Right lobe of liver (tissue), 6 donors: ENCODE results near the gene SLC39A11. TPM values are rescaled to one million over a fixed set of nuclear protein-coding genes. Genes with fewer than 3 reads are reported as not detected.

Experiments used
- ATAC-seq, 4 donors: fragments of 200-7000 bp; cut with Tn5 transposase; one replicate each; pipeline ENCODE4 v1.9.1; 2020; ENCODE audit warnings: mild to moderate bottlenecking in 4 of 4, moderate library complexity in 4 of 4
- DNase-seq, 3 donors: peaks; one replicate each; pipeline ENCODE4 v3.0.0-alpha.2; 2020
- H3K27ac ChIP-seq, 3 donors: fragments of 200-600 bp; one replicate each; pipeline ENCODE4 v1.8.0; 2022
- H3K27me3 ChIP-seq, 2 donors: fragments of 200-600 bp; one replicate each; pipeline ENCODE4 v1.8.0; 2022
- H3K36me3 ChIP-seq, 4 donors: fragments of 200-600 bp; sonication (generic) in 1 of 4; one replicate each; pipeline versions ENCODE4 v1.5.1 to v1.8.0; 2017 to 2022; ENCODE audit warnings: control low read depth in 1 of 4
- H3K4me1 ChIP-seq, 4 donors: fragments of 200-600 bp; sonication (generic) in 1 of 4; one replicate each; pipeline versions ENCODE4 v1.5.1 to v1.8.0; 2017 to 2022; ENCODE audit warnings: control low read depth in 1 of 4
- H3K4me3 ChIP-seq, 3 donors: fragments of 200-600 bp; one replicate each; pipeline ENCODE4 v1.8.0; 2022
- H3K9me3 ChIP-seq, 4 donors: fragments of 200-600 bp; sonication (generic) in 1 of 4; one replicate each; pipeline versions ENCODE4 v1.5.1 to v1.8.0; 2017 to 2022; ENCODE audit warnings: control low read depth in 1 of 4
- CTCF ChIP-seq, 4 donors: fragments of 200-600 bp in 3 of 4; fragments of 450-650 bp in 1 of 4; IDR thresholded peaks; one replicate each; pipeline versions ENCODE4 v1.5.1 to v1.8.0; 2016 to 2022; ENCODE audit warnings: antibody characterized with exemption in 4 of 4, mild to moderate bottlenecking in 2 of 4
- POLR2A ChIP-seq: fragments of 450-650 bp; IDR thresholded peaks from one replicate; pipeline ENCODE4 v1.6.1; 2017; ENCODE audit warnings: antibody characterized with exemption, mild to moderate bottlenecking
- WGBS: methylation state at CpG from one replicate; pipeline ENCODE4 v1.1.6; 2018; ENCODE audit warnings: low coverage, low lambda C conversion rate; ENCODE audit not compliant: insufficient coverage; ENCODE audit errors: missing lambda C conversion rate; 5-methylcytosine and 5-hydroxymethylcytosine counted together
- intact Hi-C, 2 donors: fragments of 100-400 bp; cut with DNase I; formaldehyde crosslinking; loops; one replicate each; pipeline versions ENCODE4 v1.11.2 to v1.14.1; 2022
- total RNA-seq, 6 experiments: library from RNA; depleted of rRNA in 2 of 6; stranded (reverse); fragments of >200 nt in 2 of 6; fragmentation: NEBNext Ultra II Directional in 3 of 6; extraction: Animal tissue kit (Norgen Biotek cat#: 25700) in 3 of 6; gene quantifications; one replicate each; pipeline versions ENCODE4 v1.1.0 to v1.2.4, GENCODE V29; 2016 to 2023
- donor health status: DM: no; HTN: yes; CAD: no.
- donor health status: DM: no; HTN: no; CAD: no.
- donor health status: DM: no; HTN: no; CAD: no.
- donor health status: DM: no; HTN: yes; CAD: no.
- donor health status: DM: no; HTN: yes; CAD: no.

SLC39A11 gene
- total RNA-seq, 6 experiments from 2014 or later, result 25.4 to 49.6 (median 39.3) TPM

DNA sequence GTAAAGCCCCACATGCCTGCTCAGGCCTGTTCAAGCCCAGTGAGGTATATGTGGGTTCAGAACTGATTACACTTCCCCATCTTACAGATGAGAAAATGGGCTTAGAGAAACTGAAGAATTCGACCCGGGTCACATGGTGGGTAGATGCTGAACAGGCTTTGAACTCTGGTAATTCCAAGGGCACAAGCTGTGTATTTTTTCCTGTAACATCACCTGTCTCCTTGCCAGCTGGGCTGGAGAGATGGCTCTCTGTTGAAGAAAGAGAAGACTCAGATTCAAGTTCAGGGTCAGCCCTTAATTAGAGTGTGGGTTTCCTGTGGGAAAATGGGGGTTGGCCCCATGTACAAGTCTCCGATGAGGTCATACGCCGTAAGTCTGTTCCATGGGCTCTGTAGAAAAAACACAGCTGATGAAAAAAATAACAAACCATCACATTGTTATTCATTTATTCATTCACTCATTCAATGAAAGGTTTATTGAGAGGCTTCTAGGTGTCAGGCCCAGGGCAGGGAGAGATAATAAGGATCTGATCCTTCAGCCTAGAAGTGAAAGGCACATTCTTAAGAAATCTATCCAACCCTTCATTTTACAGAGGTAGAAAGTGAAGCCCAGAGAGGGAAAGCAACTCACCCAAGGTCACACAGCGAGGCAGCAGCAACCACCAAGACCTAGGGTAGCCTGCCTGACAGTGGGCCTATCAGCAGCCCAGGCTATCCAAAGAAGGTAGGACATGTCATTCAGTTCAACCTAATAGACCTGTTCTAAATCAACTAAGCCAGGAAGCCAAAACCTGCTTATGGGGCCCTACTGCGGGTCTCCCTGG lies 488.9 kb downstream of the SLC39A11 start:
- ATAC-seq (no peak), DNase-seq (no peak)
- TF ChIP-seq CTCF (IDR thresholded peaks at IDR 0.05) (no peak), POLR2A (no peak)
- Histone ChIP-seq H3K36me3 (no peaks in the 10 kb centered on the region), H3K9me3 (no peaks in the 10 kb centered on the region), H3K4me1 (no peaks in the 10 kb centered on the region), H3K27me3 (peaks cover 0 to 7% of the 10 kb centered on the region in 2 donors), H3K27ac (no peak overlapping the region), H3K4me3 (no peak overlapping the region)
- intact Hi-C loops, result no loop called here
- 82% methylated on average over 5 of the region's 7 CpGs for WGBS

DNA sequence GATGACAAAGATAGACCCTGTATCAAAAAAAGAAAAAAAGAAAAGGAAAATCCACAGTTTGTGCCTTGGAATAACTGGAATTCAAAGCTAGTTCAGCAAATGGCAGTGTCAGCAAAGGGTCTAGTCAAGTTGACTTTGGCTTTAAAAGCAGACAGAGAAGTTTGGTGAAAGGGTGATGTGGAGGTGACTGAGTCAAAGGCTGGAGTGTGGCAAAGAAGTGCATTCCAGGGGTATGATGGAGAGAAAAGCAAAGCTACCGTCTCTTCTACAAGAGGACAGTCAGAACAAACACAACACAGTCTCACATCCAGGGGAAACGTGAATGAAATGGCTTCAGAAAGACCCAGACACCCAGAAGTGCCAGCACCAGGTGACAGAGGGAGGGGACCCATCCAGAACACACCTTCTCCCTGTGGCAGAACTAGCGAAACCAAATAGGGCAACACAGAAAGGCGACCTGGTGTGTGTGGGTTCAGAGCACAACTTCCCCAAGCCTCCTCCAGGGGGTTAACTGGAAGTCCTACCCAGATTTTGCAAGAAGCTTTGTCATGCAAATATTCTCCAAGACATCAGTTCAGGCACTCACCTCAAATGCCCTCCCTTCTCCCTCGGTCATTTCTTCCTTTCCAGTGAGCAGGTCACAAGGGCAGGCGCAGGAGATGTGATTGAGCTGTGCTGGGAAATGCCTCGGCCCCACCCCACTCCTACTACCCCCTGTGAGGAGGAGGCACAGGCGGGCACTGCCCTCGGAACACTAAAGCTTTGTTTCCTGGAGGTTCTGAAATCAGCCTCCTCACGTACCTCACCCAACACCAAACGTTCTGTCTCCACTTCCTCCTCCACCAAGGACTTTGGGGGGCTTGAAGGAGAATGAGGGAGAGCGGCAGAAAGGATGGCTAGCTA lies 489.7 kb downstream of the SLC39A11 start:
- no peaks in the 10 kb centered on the region for H3K9me3 ChIP-seq
- ATAC-seq, result no peak
- no peak overlapping the region for H3K4me3 ChIP-seq
- intact Hi-C loops, result no loop called here
- no peak overlapping the region for H3K27ac ChIP-seq
- peaks cover 0 to 7% of the 10 kb centered on the region in 2 donors for H3K27me3 ChIP-seq
- no peak for DNase-seq
- no peaks in the 10 kb centered on the region for H3K4me1 ChIP-seq
- TF ChIP-seq POLR2A (no peak), CTCF (IDR thresholded peaks at IDR 0.05) (no peak)
- H3K36me3 ChIP-seq, result no peaks in the 10 kb centered on the region
- WGBS, result 35% methylated on average over 11 of the region's 12 CpGs

- Histone ChIP-seq H3K27me3 (peaks cover 0 to 7% of the 10 kb centered on the region in 2 donors), H3K4me3 (no peak overlapping the region), H3K9me3 (no peaks in the 10 kb centered on the region), H3K27ac (no peak overlapping the region), H3K4me1 (no peaks in the 10 kb centered on the region), H3K36me3 (no peaks in the 10 kb centered on the region)
- no peak for ATAC-seq
- TF ChIP-seq CTCF (IDR thresholded peaks at IDR 0.05) (no peak), POLR2A (no peak)
- 34% methylated on average over 4 of the region's 4 CpGs for WGBS
- intact Hi-C loops, result no loop called here
- no peak for DNase-seq
These were observed 491.6 kb downstream of the SLC39A11 start for GRCh38 chr17:72600934-72601333.

GRCh38 chr17:72599891-72600290 lies 492.6 kb downstream of the SLC39A11 start:
- no peak overlapping the region for H3K4me3 ChIP-seq
- H3K4me1 ChIP-seq, result no peaks in the 10 kb centered on the region
- 63% methylated on average over 3 of the region's 4 CpGs for WGBS
- H3K9me3 ChIP-seq, result no peaks in the 10 kb centered on the region
- DNase-seq (no peak), ATAC-seq (no peak)
- no peak overlapping the region for H3K27ac ChIP-seq
- H3K36me3 ChIP-seq, result no peaks in the 10 kb centered on the region
- intact Hi-C loops, result no loop called here
- TF ChIP-seq CTCF (IDR thresholded peaks at IDR 0.05) (no peak), POLR2A (no peak)
- peaks cover 0 to 6% of the 10 kb centered on the region in 2 donors for H3K27me3 ChIP-seq
